Adrenal gland (tissue), 5 donors: ENCODE measurements around the gene FHAD1.

Source experiments
- POLR2A ChIP-seq, 2 donors: fragments of 450-650 bp; IDR thresholded peaks; one replicate each; pipeline ENCODE4 v1.6.1; 2017; ENCODE audit warnings: antibody characterized with exemption in 2 of 2, mild to moderate bottlenecking in 2 of 2, moderate library complexity in 1 of 2
- TF ChIP-seq, protein P1 (sequence below), 6 experiments: fragments of 450-650 bp in 4 of 6; fragments of 200-600 bp in 2 of 6; sonication (generic) in 1 of 6; IDR thresholded peaks; 1 replicate in 5 of 6; 2 replicates in 1 of 6; pipeline versions ENCODE4 v1.5.1 to v1.8.0; 2016 to 2021; ENCODE audit warnings: antibody characterized with exemption in 6 of 6, mild to moderate bottlenecking in 2 of 6, moderate library complexity in 1 of 6
- donor health status: DM: no; HTN: no; CAD: no.

DNA sequence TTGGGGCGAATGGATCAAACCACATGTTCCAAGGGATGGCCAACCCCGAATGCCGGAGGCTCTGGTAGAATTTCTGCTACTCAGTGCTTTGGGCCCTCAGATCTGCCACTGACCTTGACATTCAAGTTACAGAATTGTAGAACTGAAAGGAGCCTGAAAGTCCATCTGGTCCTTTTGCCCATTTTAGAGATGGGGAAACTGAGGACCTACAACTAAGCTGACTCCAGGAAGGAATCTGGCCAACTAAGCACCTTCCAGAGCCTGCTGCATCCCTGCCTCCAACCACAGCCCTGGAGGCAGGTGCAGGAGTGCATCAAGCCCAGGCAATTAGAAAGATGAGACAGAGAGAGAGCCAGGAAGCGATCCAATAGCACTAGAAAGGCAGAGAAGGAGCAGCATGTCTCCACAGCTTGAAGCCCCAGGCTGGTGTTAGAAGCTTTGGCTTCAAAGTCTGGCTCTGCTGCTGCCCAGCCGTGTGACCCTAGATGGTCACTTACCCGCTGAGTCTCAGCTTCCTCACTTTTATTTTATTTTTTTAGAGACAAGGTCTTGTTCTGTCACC, 189.9 kb downstream of the FHAD1 start:
- TF ChIP-seq, protein P1, sequence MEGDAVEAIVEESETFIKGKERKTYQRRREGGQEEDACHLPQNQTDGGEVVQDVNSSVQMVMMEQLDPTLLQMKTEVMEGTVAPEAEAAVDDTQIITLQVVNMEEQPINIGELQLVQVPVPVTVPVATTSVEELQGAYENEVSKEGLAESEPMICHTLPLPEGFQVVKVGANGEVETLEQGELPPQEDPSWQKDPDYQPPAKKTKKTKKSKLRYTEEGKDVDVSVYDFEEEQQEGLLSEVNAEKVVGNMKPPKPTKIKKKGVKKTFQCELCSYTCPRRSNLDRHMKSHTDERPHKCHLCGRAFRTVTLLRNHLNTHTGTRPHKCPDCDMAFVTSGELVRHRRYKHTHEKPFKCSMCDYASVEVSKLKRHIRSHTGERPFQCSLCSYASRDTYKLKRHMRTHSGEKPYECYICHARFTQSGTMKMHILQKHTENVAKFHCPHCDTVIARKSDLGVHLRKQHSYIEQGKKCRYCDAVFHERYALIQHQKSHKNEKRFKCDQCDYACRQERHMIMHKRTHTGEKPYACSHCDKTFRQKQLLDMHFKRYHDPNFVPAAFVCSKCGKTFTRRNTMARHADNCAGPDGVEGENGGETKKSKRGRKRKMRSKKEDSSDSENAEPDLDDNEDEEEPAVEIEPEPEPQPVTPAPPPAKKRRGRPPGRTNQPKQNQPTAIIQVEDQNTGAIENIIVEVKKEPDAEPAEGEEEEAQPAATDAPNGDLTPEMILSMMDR (IDR thresholded peaks at IDR 0.05): no peak
- no peak for TF ChIP-seq POLR2A (IDR thresholded peaks at IDR 0.05)
